WTC11 (cell line): Measurements from ENCODE around the gene THY1. TPM values are rescaled to one million over a fixed set of nuclear protein-coding genes. Genes with fewer than 3 reads are reported as not detected.

ENCODE experiments used
- ATAC-seq: fragments of 200-7000 bp; cut with Tn5 transposase; 2 replicates; pipeline ENCODE4 v1.10.0; 2021; ENCODE audit warnings: mild to moderate bottlenecking, moderate library complexity
- CTCF ChIA-PET: fragments of 300-600 bp; sonication (Branson Sonifier 250); formaldehyde crosslinking; loops from one replicate; lab custom pipeline; 2021; ENCODE audit warnings: antibody characterized with exemption; lab: Charles Lee
- POLR2A ChIA-PET: fragments of 350-600 bp; sonication (Branson Sonifier 250); formaldehyde crosslinking; loops from one replicate; lab custom pipeline; 2021; ENCODE audit warnings: antibody characterized with exemption; lab: Charles Lee
- DNase-seq: peaks from one replicate; pipeline ENCODE4 v3.0.0; 2021; ENCODE audit warnings: low spot score
- H3K27ac Mint-ChIP-seq: 2 replicates; pipeline ENCODE4 v1.8.0; 2021; ENCODE audit warnings: mixed read lengths
- H3K27me3 Mint-ChIP-seq: 2 replicates; pipeline ENCODE4 v1.8.0; 2021; ENCODE audit warnings: low read depth, mild to moderate bottlenecking, moderate library complexity, mixed read lengths
- H3K36me3 Mint-ChIP-seq: 2 replicates; pipeline ENCODE4 v1.8.0; 2021; ENCODE audit warnings: mixed read lengths
- H3K4me1 Mint-ChIP-seq: 2 replicates; pipeline ENCODE4 v1.8.0; 2022; ENCODE audit warnings: mixed read lengths
- H3K4me3 Mint-ChIP-seq: 2 replicates; pipeline ENCODE4 v1.8.0; 2021; ENCODE audit warnings: mild to moderate bottlenecking, moderate library complexity, mixed read lengths
- H3K9me3 Mint-ChIP-seq: 2 replicates; pipeline ENCODE4 v1.8.0; 2021; ENCODE audit warnings: mixed read lengths
- CREB1 ChIP-seq: sonication (generic); formaldehyde crosslinking; IDR thresholded peaks from 2 replicates; pipeline ENCODE4 v1.8.0; 2023; ENCODE audit warnings: mild to moderate bottlenecking, missing genetic modification reagents
- E2F4 ChIP-seq: sonication (generic); formaldehyde crosslinking; IDR thresholded peaks from 2 replicates; pipeline ENCODE4 v1.8.1; 2022; ENCODE audit warnings: low read depth, mild to moderate bottlenecking, moderate library complexity, missing genetic modification reagents, borderline replicate concordance
- ERG ChIP-seq: fragments of 250-450 bp; sonication (Bioruptor Pico); IDR thresholded peaks from 2 replicates; pipeline ENCODE4 v1.8.0; 2021; ENCODE audit warnings: mild to moderate bottlenecking
- ESRRA ChIP-seq: sonication (generic); formaldehyde crosslinking; IDR thresholded peaks from 2 replicates; pipeline ENCODE4 v1.8.1; 2022; ENCODE audit warnings: mild to moderate bottlenecking, missing genetic modification reagents, borderline replicate concordance
- FOXP1 ChIP-seq: sonication (generic); formaldehyde crosslinking; IDR thresholded peaks from 2 replicates; pipeline ENCODE4 v1.8.0; 2022; ENCODE audit warnings: missing genetic modification reagents, mild to moderate bottlenecking, moderate library complexity, borderline replicate concordance
- GABPB1 ChIP-seq: sonication (generic); formaldehyde crosslinking; IDR thresholded peaks from 2 replicates; pipeline ENCODE4 v1.8.1; 2023; ENCODE audit warnings: mild to moderate bottlenecking, missing genetic modification reagents
- GRHL2 ChIP-seq: fragments of 250-450 bp; sonication (Bioruptor Pico); IDR thresholded peaks from 2 replicates; pipeline ENCODE4 v1.8.0; 2022; ENCODE audit warnings: mild to moderate bottlenecking, moderate library complexity; ENCODE audit not compliant: insufficient replicate concordance, severe bottlenecking
- IRF1 ChIP-seq: sonication (generic); formaldehyde crosslinking; IDR thresholded peaks from 2 replicates; pipeline ENCODE4 v1.8.0; 2023; ENCODE audit warnings: missing genetic modification reagents
- IRF2 ChIP-seq: sonication (generic); formaldehyde crosslinking; IDR thresholded peaks from 2 replicates; pipeline ENCODE4 v1.8.0; 2022; ENCODE audit warnings: low read depth, missing genetic modification reagents, borderline replicate concordance
- JAZF1 ChIP-seq: fragments of 250-450 bp; sonication (Bioruptor Pico); IDR thresholded peaks from 2 replicates; pipeline ENCODE4 v1.9.0; 2021; ENCODE audit warnings: moderate library complexity, mild to moderate bottlenecking, inconsistent platforms
- JUN ChIP-seq: sonication (generic); formaldehyde crosslinking; IDR thresholded peaks from 2 replicates; pipeline ENCODE4 v1.8.0; 2023; ENCODE audit warnings: mild to moderate bottlenecking, missing genetic modification reagents
- KAT7 ChIP-seq: sonication (generic); formaldehyde crosslinking; IDR thresholded peaks from 2 replicates; pipeline ENCODE4 v1.8.1; 2023; ENCODE audit warnings: missing genetic modification reagents, mild to moderate bottlenecking, borderline replicate concordance
- MXD4 ChIP-seq: fragments of 250-450 bp; sonication (Bioruptor Pico); IDR thresholded peaks from 2 replicates; pipeline ENCODE4 v1.8.0; 2021; ENCODE audit warnings: mild to moderate bottlenecking, moderate library complexity, borderline replicate concordance
- NFYB ChIP-seq: sonication (generic); formaldehyde crosslinking; conservative IDR thresholded peaks from 2 replicates; pipeline ENCODE4 v1.8.0; 2022; ENCODE audit warnings: low read depth, missing genetic modification reagents
- PRDM15 ChIP-seq: sonication (generic); formaldehyde crosslinking; IDR thresholded peaks from 2 replicates; pipeline ENCODE4 v1.8.0; 2022; ENCODE audit warnings: missing genetic modification reagents
- PRRX2 ChIP-seq: fragments of 250-450 bp; sonication (Bioruptor Pico); IDR thresholded peaks from 2 replicates; pipeline ENCODE4 v1.8.0; 2021; ENCODE audit warnings: mild to moderate bottlenecking
- SMAD3 ChIP-seq: sonication (generic); formaldehyde crosslinking; IDR thresholded peaks from 2 replicates; pipeline ENCODE4 v1.8.0; 2022; ENCODE audit warnings: missing genetic modification reagents, mild to moderate bottlenecking, borderline replicate concordance
- USF2 ChIP-seq: sonication (generic); formaldehyde crosslinking; IDR thresholded peaks from 2 replicates; pipeline ENCODE4 v1.8.1; 2023; ENCODE audit warnings: mild to moderate bottlenecking, missing genetic modification reagents, moderate library complexity
- ZMAT4 ChIP-seq: fragments of 250-450 bp; sonication (Bioruptor Pico); IDR thresholded peaks from 2 replicates; pipeline ENCODE4 v1.9.0; 2021; ENCODE audit warnings: mild to moderate bottlenecking
- ZNF121 ChIP-seq: sonication (generic); formaldehyde crosslinking; IDR thresholded peaks from 2 replicates; pipeline ENCODE4 v1.8.0; 2023; ENCODE audit warnings: missing genetic modification reagents
- ZNF219 ChIP-seq: sonication (generic); formaldehyde crosslinking; IDR thresholded peaks from 2 replicates; pipeline ENCODE4 v1.8.0; 2023; ENCODE audit warnings: missing genetic modification reagents, mild to moderate bottlenecking, borderline replicate concordance
- ZNF317 ChIP-seq: sonication (generic); formaldehyde crosslinking; IDR thresholded peaks from 2 replicates; pipeline ENCODE4 v1.8.1; 2023; ENCODE audit warnings: low read depth, mild to moderate bottlenecking, moderate library complexity, missing genetic modification reagents, borderline replicate concordance
- ZNF423 ChIP-seq: fragments of 250-450 bp; sonication (Bioruptor Pico); IDR thresholded peaks from 2 replicates; pipeline ENCODE4 v2.1.2; 2022; ENCODE audit warnings: mild to moderate bottlenecking, moderate library complexity
- total RNA-seq: library from RNA; stranded (reverse); gene quantifications from 3 replicates; pipeline ENCODE4 v1.2.3, GENCODE V29; 2021
- TF ChIP-seq, protein P1 (sequence below): sonication (generic); formaldehyde crosslinking; IDR thresholded peaks from 2 replicates; pipeline ENCODE4 v1.8.1; 2023; ENCODE audit warnings: mild to moderate bottlenecking, missing genetic modification reagents
- TF ChIP-seq, protein P2 (sequence below): sonication (generic); formaldehyde crosslinking; IDR thresholded peaks from 2 replicates; pipeline ENCODE4 v1.8.1; 2023; ENCODE audit warnings: mild to moderate bottlenecking, missing genetic modification reagents

Gene THY1
- total RNA-seq, 1 experiment from 2014 or later, result 325 TPM

DNA sequence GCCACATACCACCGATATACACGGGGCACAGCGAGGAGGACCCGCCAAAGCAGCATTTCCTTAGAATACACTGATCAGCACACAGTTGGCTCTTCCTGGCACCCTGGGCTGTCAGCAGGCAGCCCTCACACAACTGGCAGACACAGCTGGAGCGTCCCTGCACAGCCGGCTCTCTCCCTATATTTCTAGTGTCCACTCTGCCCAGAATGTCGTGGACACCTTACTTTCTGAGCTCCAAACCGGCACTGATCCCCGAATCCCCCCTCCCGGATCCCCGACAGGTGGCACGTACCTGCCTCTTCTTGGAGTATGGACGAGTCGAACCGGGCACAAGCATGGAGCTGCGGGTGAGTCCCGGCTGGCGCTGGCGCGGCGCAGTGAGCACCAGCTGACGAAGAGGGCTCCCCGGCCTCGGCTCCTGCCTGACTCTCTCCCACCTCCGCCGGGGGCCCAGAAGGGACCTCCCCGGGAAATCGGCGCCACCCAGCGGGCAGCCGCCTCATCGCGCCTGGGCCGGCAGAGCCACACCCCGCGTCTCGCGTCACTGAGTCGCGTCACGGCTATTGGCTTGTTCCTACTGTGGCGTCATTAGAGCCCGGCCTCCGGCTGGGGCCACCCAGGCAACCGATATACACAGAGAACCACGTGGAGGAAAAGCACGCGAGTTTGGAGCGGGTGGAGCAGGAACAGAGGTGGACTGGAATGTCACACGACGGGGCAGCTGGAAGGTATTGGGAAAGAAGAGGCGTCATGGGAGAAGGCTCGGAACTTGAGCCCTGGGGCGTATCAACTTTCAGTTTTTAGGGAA, 41.6 kb downstream of the THY1 start, which contains the start of gene USP2:
TSS of gene USP2 (minus strand) at position 510 of the 808 bp plus-strand sequence. CDS start 8,210 bp downstream, outside the sequence.
- Mint-ChIP-seq H3K4me1 (peaks cover 40% of the 10 kb centered on the region), H3K9me3 (no peaks in the 10 kb centered on the region), H3K27ac (peak within 1 kb of the TSS; percentile 12; the same call in 1 of the 2 replicates), H3K36me3 (no peaks in the 10 kb centered on the region), H3K27me3 (peaks cover 20% of the 10 kb centered on the region), H3K4me3 (no peak within 1 kb of the TSS)
- POLR2A ChIA-PET, result interaction anchor here (0.6 to 1.5 kb wide), 5 partner anchors 20 to 35 kb away, joined by 3 to 5 read pairs (median 4); no protein-coding TSS in a partner anchor
- DNase-seq (peak; percentile 98), ATAC-seq (peak; percentile 83)
- CTCF ChIA-PET, result interaction anchor here (0.6 to 12.9 kb wide), 29 partner anchors 8 to 922 kb away, joined by 3 to 262 read pairs (median 4); partner anchors contain the start of genes C1QTNF5, HINFP, MFRP and RNF26
- no peak for TF ChIP-seq PRRX2 (CRISPR knock-in tag)
- TF ChIP-seq CREB1, result no peak
- TF ChIP-seq IRF1 (CRISPR knock-in tag), result no peak
- no peak for TF ChIP-seq SMAD3
- no peak for TF ChIP-seq ZNF317 (CRISPR knock-in tag)
- TF ChIP-seq IRF2, result no peak
- TF ChIP-seq GABPB1 (CRISPR knock-in tag), result peak; percentile 46; the same call in 1 of the 2 replicates
- TF ChIP-seq PRDM15 (CRISPR knock-in tag), result no peak
- no peak for TF ChIP-seq ZNF121 (CRISPR knock-in tag)
- TF ChIP-seq ESRRA (CRISPR knock-in tag), result no peak
- TF ChIP-seq, protein P1, sequence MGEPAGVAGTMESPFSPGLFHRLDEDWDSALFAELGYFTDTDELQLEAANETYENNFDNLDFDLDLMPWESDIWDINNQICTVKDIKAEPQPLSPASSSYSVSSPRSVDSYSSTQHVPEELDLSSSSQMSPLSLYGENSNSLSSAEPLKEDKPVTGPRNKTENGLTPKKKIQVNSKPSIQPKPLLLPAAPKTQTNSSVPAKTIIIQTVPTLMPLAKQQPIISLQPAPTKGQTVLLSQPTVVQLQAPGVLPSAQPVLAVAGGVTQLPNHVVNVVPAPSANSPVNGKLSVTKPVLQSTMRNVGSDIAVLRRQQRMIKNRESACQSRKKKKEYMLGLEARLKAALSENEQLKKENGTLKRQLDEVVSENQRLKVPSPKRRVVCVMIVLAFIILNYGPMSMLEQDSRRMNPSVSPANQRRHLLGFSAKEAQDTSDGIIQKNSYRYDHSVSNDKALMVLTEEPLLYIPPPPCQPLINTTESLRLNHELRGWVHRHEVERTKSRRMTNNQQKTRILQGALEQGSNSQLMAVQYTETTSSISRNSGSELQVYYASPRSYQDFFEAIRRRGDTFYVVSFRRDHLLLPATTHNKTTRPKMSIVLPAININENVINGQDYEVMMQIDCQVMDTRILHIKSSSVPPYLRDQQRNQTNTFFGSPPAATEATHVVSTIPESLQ, result no peak
- TF ChIP-seq ZNF423 (CRISPR knock-in tag), result peak; percentile 86
- no peak for TF ChIP-seq JUN
- TF ChIP-seq MXD4 (CRISPR knock-in tag), result no peak
- TF ChIP-seq ZNF219 (CRISPR knock-in tag), result no peak
- TF ChIP-seq KAT7 (CRISPR knock-in tag), result no peak
- TF ChIP-seq, protein P2, sequence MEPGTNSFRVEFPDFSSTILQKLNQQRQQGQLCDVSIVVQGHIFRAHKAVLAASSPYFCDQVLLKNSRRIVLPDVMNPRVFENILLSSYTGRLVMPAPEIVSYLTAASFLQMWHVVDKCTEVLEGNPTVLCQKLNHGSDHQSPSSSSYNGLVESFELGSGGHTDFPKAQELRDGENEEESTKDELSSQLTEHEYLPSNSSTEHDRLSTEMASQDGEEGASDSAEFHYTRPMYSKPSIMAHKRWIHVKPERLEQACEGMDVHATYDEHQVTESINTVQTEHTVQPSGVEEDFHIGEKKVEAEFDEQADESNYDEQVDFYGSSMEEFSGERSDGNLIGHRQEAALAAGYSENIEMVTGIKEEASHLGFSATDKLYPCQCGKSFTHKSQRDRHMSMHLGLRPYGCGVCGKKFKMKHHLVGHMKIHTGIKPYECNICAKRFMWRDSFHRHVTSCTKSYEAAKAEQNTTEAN (CRISPR knock-in tag), result no peak
- TF ChIP-seq USF2 (CRISPR knock-in tag), result peak; percentile 68
- TF ChIP-seq E2F4, result no peak
- no peak for TF ChIP-seq ERG (CRISPR knock-in tag)
- 0 out of 2 replicates have a peak, but pooled peaks have one; percentile 52 for TF ChIP-seq FOXP1
- TF ChIP-seq ZMAT4, result no peak
- peak; percentile 55 for TF ChIP-seq NFYB (CRISPR knock-in tag)
- TF ChIP-seq GRHL2 (CRISPR knock-in tag), result no peak
- TF ChIP-seq JAZF1 (CRISPR knock-in tag), result no peak
